Thymus (tissue), 14 donors: ENCODE data around the gene FCF1. TPM values are rescaled to one million over a fixed set of nuclear protein-coding genes. Genes with fewer than 3 reads are reported as not detected.

Experiments used
- DNase-seq, 9 donors: peaks; one replicate each; pipeline ENCODE4 v3.0.0-alpha.2; 2013; ENCODE audit warnings: low spot score in 9 of 9, low read depth in 6 of 9, missing footprints in 1 of 9
- H3K27ac ChIP-seq, 2 donors: one replicate each; pipeline ENCODE4 v1.5.1; 2013; ENCODE audit warnings: control low read depth in 1 of 2, low read depth in 1 of 2, low read length in 1 of 2, mild to moderate bottlenecking in 1 of 2, moderate library complexity in 1 of 2
- H3K27me3 ChIP-seq, 2 donors: one replicate each; pipeline ENCODE4 v1.5.1; 2013; ENCODE audit warnings: low read length in 1 of 2; ENCODE audit not compliant: control insufficient read depth in 2 of 2, insufficient read depth in 1 of 2
- H3K36me3 ChIP-seq, 2 donors: one replicate each; pipeline ENCODE4 v1.5.1; 2013; ENCODE audit warnings: low read length in 1 of 2, mild to moderate bottlenecking in 1 of 2, moderate library complexity in 1 of 2; ENCODE audit not compliant: control insufficient read depth in 2 of 2, insufficient read depth in 2 of 2
- H3K4me1 ChIP-seq, 2 donors: one replicate each; pipeline ENCODE4 v1.5.1; 2013; ENCODE audit warnings: low read length in 2 of 2; ENCODE audit not compliant: control insufficient read depth in 2 of 2, insufficient read depth in 2 of 2
- H3K4me3 ChIP-seq, 2 donors: one replicate each; pipeline ENCODE4 v1.5.1; 2013; ENCODE audit warnings: low read length in 2 of 2, control low read depth in 1 of 2, mild to moderate bottlenecking in 1 of 2
- H3K9me3 ChIP-seq, 2 donors: one replicate each; pipeline ENCODE4 v1.5.1; 2013; ENCODE audit warnings: low read length in 1 of 2, mild to moderate bottlenecking in 1 of 2; ENCODE audit not compliant: control insufficient read depth in 2 of 2, insufficient read depth in 1 of 2
- WGBS: extraction: QIAGEN DNeasy Blood & Tissue Kit; methylation state at CpG from one replicate; pipeline ENCODE4 v1.1.7; 2013; 5-methylcytosine and 5-hydroxymethylcytosine counted together
- long read RNA-seq, 10 donors: transcript quantifications; one replicate each; lab custom pipeline, GENCODE V29; 2026
- polyA plus RNA-seq: library from polyadenylated mRNA; stranded (reverse); fragments of 200-250 nt; gene quantifications from one replicate; pipeline ENCODE4 v1.2.3, GENCODE V29; 2013
- total RNA-seq: library from RNA; stranded (reverse); fragments of 120-200 nt; gene quantifications from one replicate; pipeline ENCODE4 v1.2.4, GENCODE V29; 2013
- donor health status: healthy.

The FCF1 gene
- 32.2 TPM for total RNA-seq
- 21.9 TPM for polyA plus RNA-seq
- long read RNA-seq, donor 1, full-length matches to known transcripts, result 1 of 1 reads
- long read RNA-seq, donor 1, partial matches to known transcripts, result 0 of 1 reads
- long read RNA-seq, donor 1, other reads (novel, unspliced or antisense), result 0 of 1 reads
- long read RNA-seq, donor 2, result 0 reads
- long read RNA-seq, donor 3, full-length matches to known transcripts, result 5 of 5 reads
- long read RNA-seq, donor 3, partial matches to known transcripts, result 0 of 5 reads
- long read RNA-seq, donor 3, other reads (novel, unspliced or antisense), result 0 of 5 reads
- long read RNA-seq, donor 4, result 0 reads
- long read RNA-seq, donor 5, full-length matches to known transcripts, result 5 of 5 reads
- long read RNA-seq, donor 5, partial matches to known transcripts, result 0 of 5 reads
- long read RNA-seq, donor 5, other reads (novel, unspliced or antisense), result 0 of 5 reads
- long read RNA-seq, donor 6, full-length matches to known transcripts, result 5 of 5 reads
- long read RNA-seq, donor 6, partial matches to known transcripts, result 0 of 5 reads
- long read RNA-seq, donor 6, other reads (novel, unspliced or antisense), result 0 of 5 reads
- long read RNA-seq, donor 7, full-length matches to known transcripts, result 9 of 23 reads
- long read RNA-seq, donor 7, partial matches to known transcripts, result 14 of 23 reads
- long read RNA-seq, donor 7, other reads (novel, unspliced or antisense), result 0 of 23 reads
- long read RNA-seq, donor 8, partial matches to known transcripts, result 0 of 1 reads
- long read RNA-seq, donor 8, other reads (novel, unspliced or antisense), result 0 of 1 reads
- long read RNA-seq, donor 9, full-length matches to known transcripts, result 4 of 4 reads
- long read RNA-seq, donor 9, partial matches to known transcripts, result 0 of 4 reads
- long read RNA-seq, donor 9, other reads (novel, unspliced or antisense), result 0 of 4 reads
- long read RNA-seq, donor 10, result 0 reads

GRCh38 chr14:74712499-74713394, at the start of gene FCF1, which contains the start of gene AREL1:
FCF1 (plus strand) TSS chr14:74713144; CDS start chr14:74713198, 54 bp downstream.
AREL1 (minus strand) TSS chr14:74713080; CDS start chr14:74685615, 27,465 bp downstream.
- peak within 1 kb of the TSS; percentile 79 to 90 for H3K4me3 ChIP-seq
- H3K4me1 ChIP-seq, result peaks cover 5 to 10% of the 10 kb centered on the region in 2 donors
- H3K27me3 ChIP-seq, result no peaks in the 10 kb centered on the region
- WGBS, result under 1% methylated on average over 31 of the region's 31 CpGs
- peaks cover 6 to 23% of the 10 kb centered on the region in 2 donors for H3K36me3 ChIP-seq
- peak; percentile 72 to 95 (median 86) for DNase-seq
- peak within 1 kb of the TSS; percentile 60 to 90 for H3K27ac ChIP-seq
- H3K9me3 ChIP-seq, result no peaks in the 10 kb centered on the region

GRCh38 chr14:74663884-74664283, 49.1 kb upstream of the FCF1 start:
- H3K36me3 ChIP-seq, result peaks cover 51 to 71% of the 10 kb centered on the region in 2 donors
- no peaks in the 10 kb centered on the region for H3K9me3 ChIP-seq
- H3K4me3 ChIP-seq, result no peak overlapping the region
- WGBS, result 98% methylated on average over 7 of the region's 7 CpGs
- DNase-seq, result no peak
- no peaks in the 10 kb centered on the region for H3K27me3 ChIP-seq
- H3K27ac ChIP-seq, result no peak overlapping the region
- H3K4me1 ChIP-seq, result no peaks in the 10 kb centered on the region

GRCh38 chr14:74664717-74665116, 48.2 kb upstream of the FCF1 start:
- H3K4me1 ChIP-seq, result no peaks in the 10 kb centered on the region
- H3K9me3 ChIP-seq, result no peaks in the 10 kb centered on the region
- no peak for DNase-seq
- H3K27ac ChIP-seq, result no peak overlapping the region
- H3K4me3 ChIP-seq, result no peak overlapping the region
- peaks cover 56 to 79% of the 10 kb centered on the region in 2 donors for H3K36me3 ChIP-seq
- H3K27me3 ChIP-seq, result no peaks in the 10 kb centered on the region
- WGBS, result 99% methylated on average over 2 of the region's 2 CpGs

- Histone ChIP-seq H3K27me3 (no peaks in the 10 kb centered on the region), H3K36me3 (peaks cover 51 to 75% of the 10 kb centered on the region in 2 donors), H3K4me3 (no peak overlapping the region), H3K9me3 (no peaks in the 10 kb centered on the region), H3K27ac (no peak overlapping the region), H3K4me1 (no peaks in the 10 kb centered on the region)
- no peak for DNase-seq
- 92% methylated on average over 1 of the region's 1 CpG for WGBS
Measured at GRCh38 chr14:74667758-74668157, 45.2 kb upstream of the FCF1 start.

GRCh38 chr14:74669256-74669655, 43.7 kb upstream of the FCF1 start:
- Histone ChIP-seq H3K36me3 (peaks cover 42 to 72% of the 10 kb centered on the region in 2 donors), H3K4me3 (no peak overlapping the region), H3K9me3 (no peaks in the 10 kb centered on the region), H3K4me1 (no peaks in the 10 kb centered on the region), H3K27ac (no peak overlapping the region), H3K27me3 (no peaks in the 10 kb centered on the region)
- DNase-seq, result no peak
- 97% methylated on average over 1 of the region's 1 CpG for WGBS

GRCh38 chr14:74669846-74670245, 43.1 kb upstream of the FCF1 start:
- WGBS, result 98% methylated on average over 10 of the region's 10 CpGs
- peaks cover 45 to 73% of the 10 kb centered on the region in 2 donors for H3K36me3 ChIP-seq
- H3K9me3 ChIP-seq, result no peaks in the 10 kb centered on the region
- no peaks in the 10 kb centered on the region for H3K4me1 ChIP-seq
- no peak for DNase-seq
- H3K27me3 ChIP-seq, result no peaks in the 10 kb centered on the region
- H3K27ac ChIP-seq, result no peak overlapping the region
- H3K4me3 ChIP-seq, result no peak overlapping the region

GRCh38 chr14:74670726-74671411, 42.1 kb upstream of the FCF1 start:
- whole genome bisulfite sequencing, result 97% methylated on average over 9 of the region's 9 CpGs
- H3K4me1 ChIP-seq, result no peaks in the 10 kb centered on the region
- H3K27me3 ChIP-seq, result no peaks in the 10 kb centered on the region
- H3K27ac ChIP-seq, result no peak overlapping the region
- peaks cover 50 to 77% of the 10 kb centered on the region in 2 donors for H3K36me3 ChIP-seq
- DNase-seq, result no peak
- H3K4me3 ChIP-seq, result no peak overlapping the region
- no peaks in the 10 kb centered on the region for H3K9me3 ChIP-seq

GRCh38 chr14:74671789-74672188, 41.2 kb upstream of the FCF1 start:
- no peak for DNase-seq
- no peaks in the 10 kb centered on the region for H3K9me3 ChIP-seq
- no peaks in the 10 kb centered on the region for H3K27me3 ChIP-seq
- H3K27ac ChIP-seq, result peak overlapping the region in 1 of 2 donors; percentile 12
- no peaks in the 10 kb centered on the region for H3K4me1 ChIP-seq
- 97% methylated on average over 4 of the region's 4 CpGs for WGBS
- no peak overlapping the region for H3K4me3 ChIP-seq
- peaks cover 51 to 81% of the 10 kb centered on the region in 2 donors for H3K36me3 ChIP-seq
